HG03139 (cell line): ENCODE measurements around the gene LENEP.
"Not testable (repeated sequence)": the region's sequence is repeated elsewhere in the genome, so short reads cannot be mapped to it uniquely, and the experiment has no call there.

ENCODE experiments used
- ATAC-seq: cut with Tn5 transposase; IDR thresholded peaks from one replicate; pipeline ENCODE4 v1.9.1; 2021; ENCODE audit not compliant: unreplicated experiment

The LENEP gene

GRCh38 chr1:154974808-154975408 is 18.5 kb upstream of the LENEP start:
- peak; percentile 33 for ATAC-seq

GRCh38 chr1:154975409-154976059 is 17.9 kb upstream of the LENEP start:
- ATAC-seq = no peak

GRCh38 chr1:154977762-154978161 is 15.6 kb upstream of the LENEP start:
- ATAC-seq = not testable (repeated sequence)

GRCh38 chr1:154978360-154978759 is 15.0 kb upstream of the LENEP start:
- ATAC-seq = no peak

GRCh38 chr1:154982341-154982740 is 11.0 kb upstream of the LENEP start:
- ATAC-seq = no peak

GRCh38 chr1:154982897-154983648 is 10.3 kb upstream of the LENEP start, which contains the start of gene FLAD1:
Gene FLAD1 (plus strand): TSS chr1:154983344. CDS start chr1:154983695, 351 bp downstream.
- ATAC-seq = peak; percentile 96

GRCh38 chr1:154983776-154984466 is 9.5 kb upstream of the LENEP start:
- no peak for ATAC-seq

GRCh38 chr1:154986736-154987135 is 6.7 kb upstream of the LENEP start:
- not testable (repeated sequence) for ATAC-seq

- ATAC-seq = no peak
These were observed 6.1 kb upstream of the LENEP start for GRCh38 chr1:154987326-154987725.

- no peak for ATAC-seq
These were observed 5.1 kb upstream of the LENEP start for GRCh38 chr1:154988058-154988954.

GRCh38 chr1:154989195-154989860 is 4.1 kb upstream of the LENEP start:
- ATAC-seq = no peak

- no peak for ATAC-seq
These were observed 3.1 kb upstream of the LENEP start for GRCh38 chr1:154990276-154990675.

- ATAC-seq = no peak
These were observed 440 bp upstream of the LENEP start for GRCh38 chr1:154992721-154993571.

GRCh38 chr1:154994269-154994587 is 842 bp downstream of the LENEP start:
- ATAC-seq = no peak

- ATAC-seq = no peak
These were observed 1.2 kb downstream of the LENEP start for GRCh38 chr1:154994591-154994990.

- not testable (repeated sequence) for ATAC-seq
These were observed 2.1 kb downstream of the LENEP start for GRCh38 chr1:154995301-154995983.

GRCh38 chr1:154996966-154997701 is 3.7 kb downstream of the LENEP start:
- no peak for ATAC-seq
